Right atrium auricular region (tissue), 2 donors: Measurements from ENCODE around the gene SPINK8. TPM values are rescaled to one million over a fixed set of nuclear protein-coding genes. Genes with fewer than 3 reads are reported as not detected.

ENCODE experiments used
- DNase-seq: peaks from one replicate; pipeline ENCODE4 v3.0.0-alpha.2; 2019; ENCODE audit warnings: low spot score
- H3K27ac ChIP-seq, 2 donors: fragments of 200-600 bp; sonication (generic); 1 replicate in 1 of 2; 2 replicates in 1 of 2; pipeline ENCODE4 v1.5.1; 2016 to 2019
- H3K27me3 ChIP-seq, 2 donors: fragments of 200-600 bp; sonication (generic); one replicate each; pipeline versions ENCODE4 v1.5.1 to v1.6.0; 2017 to 2019
- H3K36me3 ChIP-seq: fragments of 200-600 bp; sonication (generic); one replicate; pipeline ENCODE4 v1.5.1; 2016
- H3K4me1 ChIP-seq, 2 donors: fragments of 200-600 bp; sonication (generic); one replicate each; pipeline versions ENCODE4 v1.5.1 to v1.6.0; 2017 to 2019
- H3K4me3 ChIP-seq, 2 donors: fragments of 200-600 bp; sonication (generic); 1 replicate in 1 of 2; 2 replicates in 1 of 2; pipeline ENCODE4 v1.5.1; 2017 to 2019; ENCODE audit warnings: mild to moderate bottlenecking in 1 of 2, moderate library complexity in 1 of 2
- H3K9me3 ChIP-seq, 2 donors: fragments of 200-600 bp; sonication (generic); one replicate each; pipeline ENCODE4 v1.5.1; 2019
- CTCF ChIP-seq, 2 donors: fragments of 200-600 bp; sonication (generic); IDR thresholded peaks; one replicate each; pipeline ENCODE4 v1.5.1; 2019; ENCODE audit warnings: antibody characterized with exemption in 2 of 2
- microRNA counts, 2 donors: library from miRNA; unstranded; fragments of <30 nt; microRNA quantifications; one replicate each; lab custom pipeline; 2016 to 2017
- microRNA-seq, 2 donors: library from miRNA; unstranded; fragments of <30 nt; microRNA quantifications; one replicate each; pipeline ENCODE4, GENCODE V29; 2016 to 2017; ENCODE audit warnings: borderline number of aligned reads in 2 of 2, borderline replicate concordance in 1 of 2
- total RNA-seq, 2 donors: library from RNA; depleted of rRNA; stranded (reverse); fragments of >200 nt; gene quantifications; one replicate each; pipeline ENCODE4 v1.1.0, GENCODE V29; 2016

The SPINK8 gene
- total RNA-seq, 2 donors from 2014 or later, result not detected

DNA sequence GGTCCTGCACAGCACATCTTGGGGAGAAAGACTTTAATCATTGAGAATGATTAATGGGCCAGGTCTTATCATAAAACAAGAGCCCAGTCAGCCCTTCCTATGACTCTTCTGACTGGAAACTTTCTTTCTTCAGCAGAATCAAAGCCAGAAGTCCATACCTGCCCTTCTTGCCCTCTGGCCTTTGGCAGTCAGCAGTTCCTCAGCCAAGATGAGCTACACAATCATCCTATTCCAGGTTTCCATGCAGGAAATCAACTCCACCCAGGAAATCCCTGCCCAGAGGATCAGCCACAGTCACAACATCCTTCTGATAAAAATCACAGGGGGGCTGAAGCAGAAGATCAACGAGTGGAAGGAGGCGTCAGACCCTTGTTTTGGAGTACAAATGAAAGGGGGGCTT lies 65.7 kb downstream of the SPINK8 start:
- H3K9me3 ChIP-seq, result no peaks in the 10 kb centered on the region
- no peak for TF ChIP-seq CTCF (IDR thresholded peaks at IDR 0.05)
- DNase-seq, result no peak
- no peak overlapping the region for H3K27ac ChIP-seq
- H3K27me3 ChIP-seq, result no peaks in the 10 kb centered on the region
- no peaks in the 10 kb centered on the region for H3K4me1 ChIP-seq
- no peak overlapping the region for H3K4me3 ChIP-seq
- peaks cover 24% of the 10 kb centered on the region for H3K36me3 ChIP-seq

- Histone ChIP-seq H3K27me3 (no peaks in the 10 kb centered on the region), H3K36me3 (no peaks in the 10 kb centered on the region), H3K4me3 (no peak overlapping the region), H3K4me1 (no peaks in the 10 kb centered on the region), H3K27ac (no peak overlapping the region), H3K9me3 (no peaks in the 10 kb centered on the region)
- no peak for DNase-seq
- TF ChIP-seq CTCF (IDR thresholded peaks at IDR 0.05), result no peak
Observed at GRCh38 chr3:48258530-48258929, 74.9 kb downstream of the SPINK8 start.

MicroRNA genes within 50 kb of the gene (microRNA counts, 767-probe panel; counts per million panel counts)
- 0 to 31.0 counts per million in 2 donors for microRNA hsa-miR-2115-5p (lab: Ali Mortazavi, UCI)

Small RNAs within 50 kb of the gene (microRNA-seq; reads per million reads assigned to microRNA genes)
- gene MIR2115, result 0 reads per million in 2 donors

Other genes starting within 250 kb of the SPINK8 start
- gene CDC25A, start 145.2 kb downstream of the SPINK8 start, total RNA-seq, result under 1 TPM; 0.24 to 0.74 TPM
- gene CAMP, start 110.2 kb downstream of the SPINK8 start, total RNA-seq, result 1 to 10 TPM in 1 of 2 donors, not detected in 1; 1.5 TPM
- gene ZNF589, start 92.6 kb downstream of the SPINK8 start, total RNA-seq, result 1 to 10 TPM; 6.6 to 6.7 TPM
- 10 to 100 TPM; 19.9 to 21.1 TPM for gene NME6, start 32.3 kb downstream of the SPINK8 start, total RNA-seq
- gene FBXW12, start 38.6 kb upstream of the SPINK8 start, total RNA-seq, result not detected
- 10 to 100 TPM; 69.4 to 73.0 TPM for gene PLXNB1, start 96.4 kb upstream of the SPINK8 start, total RNA-seq
- gene CCDC51, start 106.5 kb upstream of the SPINK8 start, total RNA-seq, result 1 to 10 TPM; 8.4 to 9.2 TPM
- gene TMA7, start 106.6 kb upstream of the SPINK8 start, total RNA-seq, result 100 to 1,000 TPM; 194 to 286 TPM
- 1 to 10 TPM; 2.0 to 3.1 TPM for gene ATRIP, start 113.1 kb upstream of the SPINK8 start, total RNA-seq
- gene SHISA5, start 170.5 kb upstream of the SPINK8 start, total RNA-seq, result 100 to 1,000 TPM in 1 of 2 donors, 10 to 100 TPM in 1; 66.9 to 120 TPM
- 1 to 10 TPM in 1 of 2 donors, under 1 TPM in 1; 0.59 to 1.2 TPM for gene PFKFB4, start 223.1 kb upstream of the SPINK8 start, total RNA-seq
- not detected for gene UCN2, start 230.1 kb upstream of the SPINK8 start, total RNA-seq